Lung microvascular endothelial cell (primary cell): ENCODE data around the gene FRMD4A. TPM values are rescaled to one million over a fixed set of nuclear protein-coding genes. Genes with fewer than 3 reads are reported as not detected.

ENCODE experiments used
- DNase-seq, 2 donors: peaks; one replicate each; pipeline versions ENCODE4 v3.0.0 to v3.0.0-alpha.2; 2010; ENCODE audit warnings: low read depth in 2 of 2
- total RNA-seq: library from RNA; depleted of rRNA; stranded (reverse); fragments of >200 nt; gene quantifications from 2 replicates; pipeline ENCODE4 v1.2.1, GENCODE V29; 2014

The FRMD4A gene
- total RNA-seq, 1 donor from 2014 or later = 9.7 TPM

GRCh38 chr10:14340051-14340744 is 9.5 kb upstream of the FRMD4A start:
- no peak for DNase-seq

GRCh38 chr10:14336736-14337135 is 6.0 kb upstream of the FRMD4A start:
- DNase-seq = no peak

- DNase-seq = no peak
Measured at GRCh38 chr10:14334771-14335170, 4.0 kb upstream of the FRMD4A start.

GRCh38 chr10:14333606-14334005 is 2.9 kb upstream of the FRMD4A start:
- no peak for DNase-seq

GRCh38 chr10:14332903-14333302 is 2.2 kb upstream of the FRMD4A start:
- no peak for DNase-seq

- no peak for DNase-seq
Measured at GRCh38 chr10:14329746-14330173, 964 bp downstream of the FRMD4A start.

- DNase-seq = no peak
Measured at GRCh38 chr10:14328881-14329672, 1.6 kb downstream of the FRMD4A start.

- peak; percentile 24 to 43 for DNase-seq
Measured at GRCh38 chr10:14327527-14327926, 3.2 kb downstream of the FRMD4A start.

- no peak for DNase-seq
Measured at GRCh38 chr10:14326581-14326980, 4.1 kb downstream of the FRMD4A start.

- DNase-seq = peak; percentile 15 to 49
Measured at GRCh38 chr10:14325325-14325955, 5.3 kb downstream of the FRMD4A start.

- no peak for DNase-seq
Measured at GRCh38 chr10:14322526-14323188, 8.1 kb downstream of the FRMD4A start.

- DNase-seq = no peak
Measured at GRCh38 chr10:14318007-14318406, 12.7 kb downstream of the FRMD4A start.

- no peak for DNase-seq
Measured at GRCh38 chr10:14312014-14312413, 18.7 kb downstream of the FRMD4A start.

GRCh38 chr10:14311206-14311957 is 19.3 kb downstream of the FRMD4A start:
- DNase-seq = no peak

- DNase-seq = no peak
Measured at GRCh38 chr10:14309593-14309992, 21.1 kb downstream of the FRMD4A start.

- DNase-seq = no peak
Measured at GRCh38 chr10:14306190-14306589, 24.5 kb downstream of the FRMD4A start.

GRCh38 chr10:14304046-14304445 is 26.7 kb downstream of the FRMD4A start:
- DNase-seq = no peak

- DNase-seq = peak in 1 of 2 donors; percentile 7
Measured at GRCh38 chr10:14302035-14302434, 28.7 kb downstream of the FRMD4A start.

GRCh38 chr10:14299556-14299955 is 31.2 kb downstream of the FRMD4A start:
- no peak for DNase-seq

GRCh38 chr10:14296065-14296709 is 34.5 kb downstream of the FRMD4A start:
- peak in 1 of 2 donors; percentile 53 for DNase-seq
